NOMO-1 (cell line): ENCODE results near the gene AMY1C.
"Not testable (repeated sequence)": the region's sequence is repeated elsewhere in the genome, so short reads cannot be mapped to it uniquely, and the experiment has no call there.

Experiments
- DNase-seq, 2 experiments: peaks; one replicate each; lab custom pipeline; 2025; ENCODE audit not compliant: unreplicated experiment in 2 of 2; lab: John Stamatoyannopoulos, UW

The AMY1C gene

GRCh38 chr1:103749598-103749997 is at the start of gene AMY1C:
Gene AMY1C, plus strand, starts transcription at chr1:103749898. Its CDS starts 572 bp downstream, at chr1:103750470.
- not testable (repeated sequence) for DNase-seq

GRCh38 chr1:103700669-103701068 is 49.0 kb upstream of the AMY1C start:
- not testable (repeated sequence) for DNase-seq

GRCh38 chr1:103701256-103701655 is 48.4 kb upstream of the AMY1C start:
- not testable (repeated sequence) for DNase-seq

- DNase-seq, result not testable (repeated sequence)
These were observed 42.0 kb upstream of the AMY1C start for GRCh38 chr1:103707670-103708069.

- not testable (repeated sequence) for DNase-seq
These were observed 39.3 kb upstream of the AMY1C start for GRCh38 chr1:103710381-103710780.

DNA sequence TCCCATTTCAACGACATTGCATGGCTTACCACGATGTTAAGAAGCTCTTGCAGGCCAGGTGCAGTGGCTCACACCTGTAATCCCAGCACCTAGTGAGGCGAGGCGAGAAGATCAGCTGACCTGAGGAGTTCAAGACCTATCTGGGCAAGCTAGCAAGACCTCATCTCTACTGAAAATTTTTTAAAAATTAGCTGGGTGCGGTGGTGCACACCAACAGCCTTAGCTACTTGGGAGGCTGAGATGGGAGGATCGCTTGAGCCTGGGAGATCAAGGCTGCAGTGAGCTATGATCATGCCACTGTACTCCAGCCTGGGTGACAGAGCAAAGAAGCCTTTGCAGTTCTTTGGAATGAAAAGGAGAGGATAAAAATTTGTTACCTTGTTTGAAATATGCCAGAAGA is 32.3 kb upstream of the AMY1C start:
- DNase-seq, result not testable (repeated sequence)

DNA sequence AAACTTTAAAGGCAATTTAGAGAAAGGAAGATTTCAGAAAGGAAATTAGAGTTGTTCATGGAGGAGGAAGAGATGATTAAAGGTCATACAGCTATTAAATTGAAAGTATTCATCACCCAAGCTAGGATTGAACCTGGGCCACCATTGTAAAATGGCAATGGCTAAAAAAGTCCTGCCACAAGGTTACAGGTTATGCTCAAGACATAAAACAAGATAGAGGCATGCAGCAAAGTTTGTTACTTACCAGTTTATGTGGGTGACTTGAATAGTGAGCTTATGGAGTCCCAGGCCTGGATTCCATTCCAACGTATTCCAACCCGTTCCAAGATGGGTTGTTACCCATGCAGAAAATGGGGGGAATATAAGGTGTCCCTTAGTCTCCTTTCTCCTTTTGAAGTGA is 28.2 kb upstream of the AMY1C start:
- DNase-seq, result not testable (repeated sequence)

GRCh38 chr1:103735334-103735733 is 14.4 kb upstream of the AMY1C start:
- DNase-seq, result not testable (repeated sequence)

- not testable (repeated sequence) for DNase-seq
These were observed 11.7 kb upstream of the AMY1C start for GRCh38 chr1:103738031-103738430.

DNA sequence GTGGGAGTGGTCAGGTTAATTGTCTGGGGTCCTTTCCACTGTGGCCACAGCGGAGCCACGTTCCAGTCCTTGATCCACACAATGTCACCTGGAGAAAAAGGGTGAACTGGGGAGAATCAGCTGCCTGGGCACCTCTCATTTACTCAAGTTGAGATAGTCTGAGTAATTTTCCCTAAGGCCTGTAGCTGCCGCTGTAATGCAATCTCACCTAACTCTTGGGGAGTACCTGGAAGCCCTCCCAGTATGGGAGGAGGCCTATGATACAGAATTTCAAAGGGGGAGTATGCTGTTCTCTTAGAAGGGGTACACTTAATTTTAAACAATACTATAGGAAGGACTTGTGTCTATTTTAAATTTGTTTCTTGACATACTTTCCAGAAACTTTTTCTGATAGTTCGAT is 5.2 kb upstream of the AMY1C start:
- not testable (repeated sequence) for DNase-seq

GRCh38 chr1:103745040-103745439 is 4.7 kb upstream of the AMY1C start:
- DNase-seq, result not testable (repeated sequence)

DNA sequence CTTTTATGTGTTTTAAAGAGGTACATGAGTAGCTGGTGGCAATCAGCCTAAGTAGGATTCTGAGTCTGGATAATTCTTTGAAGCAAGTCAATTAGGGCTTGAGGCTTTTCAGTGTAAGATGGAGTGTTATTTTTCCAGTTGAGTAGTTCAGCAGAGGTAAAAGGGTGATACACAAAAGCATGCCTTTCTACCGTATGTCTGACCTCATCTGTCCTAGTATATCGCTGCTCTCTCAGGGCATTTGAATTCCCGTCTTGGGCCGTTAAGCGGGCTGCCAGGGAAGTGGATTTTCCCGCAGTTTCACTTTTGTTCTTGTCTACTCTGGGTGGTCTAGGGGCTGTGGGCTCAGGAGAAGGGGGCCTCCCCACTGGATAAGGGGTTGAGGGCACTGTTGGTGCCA is 1.4 kb upstream of the AMY1C start:
- DNase-seq, result not testable (repeated sequence)

DNA sequence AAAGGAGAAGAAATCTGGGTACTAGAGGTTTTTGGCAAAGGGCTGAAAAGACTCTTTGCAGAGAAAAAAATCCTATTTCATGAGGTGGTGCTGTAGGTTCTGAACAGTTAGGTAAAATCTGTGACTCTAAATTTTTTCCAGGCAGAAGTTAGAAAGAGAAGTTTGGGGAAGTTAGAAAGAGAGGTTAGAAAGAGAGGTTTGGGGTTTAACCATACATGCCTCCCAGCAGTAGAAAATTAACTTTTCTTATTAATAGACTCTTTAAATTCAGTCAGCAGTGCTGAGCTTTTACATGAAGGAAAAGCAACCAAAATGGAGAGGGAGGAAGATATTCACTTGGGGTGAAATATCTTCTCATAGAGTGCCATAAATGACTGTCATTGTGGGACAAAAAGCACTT is 12.2 kb downstream of the AMY1C start:
- DNase-seq, result peak in 1 of 2 experiments; percentile 20

DNA sequence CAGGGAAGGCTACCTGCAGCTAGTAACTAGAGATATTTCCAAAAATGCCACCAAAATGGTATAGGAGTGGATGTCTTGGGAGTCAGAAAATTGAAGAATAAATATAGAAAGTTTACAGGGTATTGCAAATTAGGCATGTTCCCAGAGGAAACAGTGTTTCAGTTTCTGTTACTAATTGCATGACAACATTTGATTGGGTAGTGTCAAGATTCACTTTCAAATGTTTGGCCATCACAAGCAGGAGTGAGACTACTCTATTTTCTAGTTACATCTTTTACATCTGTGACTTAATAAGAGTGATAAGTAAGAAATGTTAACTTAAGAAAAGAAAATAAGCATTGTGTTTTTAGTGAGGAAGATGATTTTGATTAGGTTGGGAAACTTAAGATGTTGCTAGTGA is 30.2 kb downstream of the AMY1C start:
- DNase-seq, result no peak

GRCh38 chr1:103783944-103784377 is 34.3 kb downstream of the AMY1C start:
- peak; percentile 38 to 48 for DNase-seq

DNA sequence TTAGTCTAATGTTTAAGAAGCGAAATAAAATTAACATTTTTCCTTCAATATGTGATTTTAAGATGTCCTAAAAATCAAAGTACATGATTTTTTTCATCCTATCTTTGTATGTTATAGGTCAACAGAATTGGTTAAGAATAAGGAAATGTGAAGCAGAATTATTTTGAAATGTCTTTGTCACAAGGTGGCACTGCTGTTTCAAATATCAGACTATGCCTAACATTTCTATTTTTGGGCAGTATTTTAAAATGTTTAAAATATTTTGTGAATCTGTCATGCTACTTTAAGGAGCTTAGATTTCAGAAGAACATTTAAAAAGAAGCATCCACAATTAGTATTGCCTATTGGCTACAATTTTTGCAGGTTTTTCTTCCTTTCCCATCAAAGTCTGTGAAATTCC is 38.7 kb downstream of the AMY1C start:
- peak in 1 of 2 experiments; percentile 57 for DNase-seq

- DNase-seq, result no peak
These were observed 40.5 kb downstream of the AMY1C start for GRCh38 chr1:103790172-103790571.
